Gastrocnemius medialis (tissue), 4 donors: ENCODE measurements around the gene OR51G1.

Experiments
- CTCF ChIP-seq, 5 experiments: fragments of 450-650 bp in 3 of 5; fragments of 200-600 bp in 2 of 5; sonication (generic) in 2 of 5; IDR thresholded peaks in 4 of 5; conservative IDR thresholded peaks in 1 of 5; 1 replicate in 4 of 5; 2 replicates in 1 of 5; pipeline ENCODE4 v1.5.1; 2016 to 2019; ENCODE audit warnings: antibody characterized with exemption in 5 of 5, mild to moderate bottlenecking in 3 of 5, moderate library complexity in 3 of 5
- POLR2A ChIP-seq, 2 donors: fragments of 450-650 bp; IDR thresholded peaks; one replicate each; pipeline ENCODE4 v1.6.1; 2017; ENCODE audit warnings: antibody characterized with exemption in 2 of 2, mild to moderate bottlenecking in 2 of 2, moderate library complexity in 2 of 2

DNA sequence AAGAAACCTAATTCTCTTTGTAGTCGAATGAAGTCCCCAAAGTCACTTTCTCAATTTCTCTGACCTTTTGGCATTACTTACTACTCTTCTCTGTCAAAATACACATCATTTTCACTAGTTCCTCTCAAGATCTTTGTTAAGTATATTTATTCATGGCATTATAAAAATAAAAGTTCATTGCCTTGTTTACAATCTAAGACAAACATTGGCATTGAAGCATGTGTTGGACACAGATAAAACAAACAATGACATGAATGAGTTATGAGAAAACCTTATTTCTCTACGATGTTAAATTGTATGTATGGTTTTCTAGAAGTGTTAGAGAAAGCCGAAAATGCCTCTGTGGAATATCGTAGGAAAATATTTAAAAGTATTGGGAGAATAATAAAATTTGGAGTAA is 8.6 kb upstream of the OR51G1 start:
- TF ChIP-seq CTCF (IDR thresholded peaks at IDR 0.05 in 4 of 5, conservative IDR thresholded peaks at IDR 0.05 in 1 of 5) (no peak), POLR2A (IDR thresholded peaks at IDR 0.05) (no peak)
